Motor neuron (in vitro differentiated cells): ENCODE results near the gene HS2ST1. TPM values are rescaled to one million over a fixed set of nuclear protein-coding genes. Genes with fewer than 3 reads are reported as not detected.

Experiments used
- ATAC-seq, 8 experiments: fragments of 200-7000 bp; cut with Tn5 transposase; replicated peaks in 6 of 8; 2 replicates each; pipeline ENCODE4 v1.8.0; 2021; ENCODE audit warnings: mild to moderate bottlenecking in 8 of 8, moderate library complexity in 8 of 8
- H3K27ac ChIP-seq, 2 donors: fragments of 250-450 bp; sonication (Bioruptor Pico); 2 replicates each; pipeline ENCODE4 v1.9.0; 2021; ENCODE audit warnings: antibody characterized with exemption in 2 of 2, mild to moderate bottlenecking in 2 of 2, moderate library complexity in 1 of 2
- H3K4me1 ChIP-seq, 2 donors: fragments of 250-450 bp; sonication (Bioruptor Pico); replicated peaks in 1 of 2; 2 replicates each; pipeline ENCODE4 v1.6.1; 2021; ENCODE audit warnings: antibody characterized with exemption in 2 of 2, mild to moderate bottlenecking in 2 of 2, moderate library complexity in 1 of 2
- H3K4me3 ChIP-seq, 5 donors: fragments of 250-450 bp; sonication (Bioruptor Pico); 2 replicates each; pipeline ENCODE4 v1.9.0; 2021; ENCODE audit warnings: antibody characterized with exemption in 5 of 5, mild to moderate bottlenecking in 5 of 5, moderate library complexity in 4 of 5
- WGBS, 10 experiments: fragments of 450-650 bp; shearing (Covaris generic); methylation state at CpG; one replicate each; pipeline ENCODE4 v1.0.0; 2022; 5-methylcytosine and 5-hydroxymethylcytosine counted together
- in situ Hi-C, 9 experiments: fragments of 400-800 bp; cut with MboI; loops; one replicate each; pipeline ENCODE4 v1.15.0; 2021; ENCODE audit warnings: low sequenced_read_pairs in 9 of 9, low pct_unique_long_range_greater_than_20kb in 2 of 9; ENCODE audit not compliant: unreplicated experiment in 9 of 9
- total RNA-seq, 8 experiments: library from RNA; unstranded; fragments of 300-600 nt; gene quantifications; 2 replicates each; pipeline versions ENCODE4 v1.2.3 to v1.2.4, GENCODE V29; 2022

HS2ST1 gene
- total RNA-seq, 8 experiments from 2014 or later, result 12.2 to 43.6 (median 23.0) TPM

GRCh38 chr1:86933562-86934377, 19.3 kb downstream of the HS2ST1 start:
- WGBS, 10 experiments, result 38 to 93% (median 65%) methylated on average over 1 to 7 of the region's 7 CpGs
- peak overlapping the region in 1 of 2 donors; percentile 23 for H3K27ac ChIP-seq
- peak in 4 of 8 experiments; percentile 25 to 57 (median 36) for ATAC-seq
- in situ Hi-C loops, result no loop called here
- H3K4me1 ChIP-seq, result peaks cover 4 to 5% of the 10 kb centered on the region in 2 donors
- no peak overlapping the region for H3K4me3 ChIP-seq

DNA sequence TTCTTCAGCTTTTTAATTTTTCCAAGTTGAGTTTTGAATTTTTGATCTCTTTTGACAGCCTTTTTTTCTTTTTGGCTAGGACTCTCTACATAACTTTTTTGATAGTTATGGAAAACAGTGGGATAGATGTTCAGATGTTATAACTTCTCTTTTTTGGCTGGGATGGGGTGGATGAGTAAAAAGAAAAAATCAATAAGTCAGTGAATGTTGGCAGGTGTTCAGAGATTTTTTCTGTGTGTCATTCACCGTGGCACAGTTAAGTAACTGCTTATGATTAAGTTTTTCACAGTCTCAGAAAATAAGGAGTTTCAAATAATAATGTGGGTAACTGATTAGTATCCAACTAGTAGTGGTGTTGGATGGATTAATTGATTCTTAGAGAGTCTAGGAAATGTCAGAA, 24.0 kb downstream of the HS2ST1 start:
- no peak overlapping the region for H3K27ac ChIP-seq
- WGBS, 10 experiments, result 10 to 79% (median 43%) methylated on average over 1 of the region's 1 CpG; no CpG with 5 or more reads in 2 of the 10 experiments
- in situ Hi-C loops, result no loop called here
- H3K4me1 ChIP-seq, result peaks cover 1 to 5% of the 10 kb centered on the region in 2 donors
- no peak for ATAC-seq
- no peak overlapping the region for H3K4me3 ChIP-seq

GRCh38 chr1:86938855-86939254, 24.4 kb downstream of the HS2ST1 start:
- no peak for ATAC-seq
- H3K4me3 ChIP-seq, result no peak overlapping the region
- WGBS, 10 experiments, result 73 to 100% (median 82%) methylated on average over 1 to 2 of the region's 2 CpGs; no CpG with 5 or more reads in 1 of the 10 experiments
- peaks cover 0 to 5% of the 10 kb centered on the region in 2 donors for H3K4me1 ChIP-seq
- in situ Hi-C loops, result no loop called here
- no peak overlapping the region for H3K27ac ChIP-seq

DNA sequence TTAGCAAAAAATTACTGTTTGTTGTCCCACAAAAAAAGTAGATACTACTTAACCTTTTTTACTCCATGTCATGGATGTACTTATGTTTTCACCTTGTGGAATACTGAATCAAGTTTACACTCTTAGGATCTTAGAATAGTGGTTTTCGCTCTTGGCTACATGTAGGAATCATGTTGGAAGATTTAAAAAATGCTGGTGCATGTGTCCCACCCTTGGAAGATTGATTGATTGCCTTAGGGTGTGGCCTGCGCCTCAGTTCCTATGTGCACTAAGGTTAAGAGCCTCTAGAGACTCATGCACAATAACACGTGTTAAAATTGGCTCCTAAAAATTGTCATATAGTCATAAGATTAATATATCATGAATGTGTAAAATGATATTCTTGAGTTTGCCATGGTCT, 25.0 kb downstream of the HS2ST1 start:
- H3K4me1 ChIP-seq, result peaks cover 0 to under 1% of the 10 kb centered on the region in 2 donors
- no peak overlapping the region for H3K4me3 ChIP-seq
- in situ Hi-C loops, result no loop called here
- no peak overlapping the region for H3K27ac ChIP-seq
- ATAC-seq, result no peak
- WGBS, 10 experiments, result 76 to 100% (median 89%) methylated on average over 1 to 3 of the region's 3 CpGs; no CpG with 5 or more reads in 1 of the 10 experiments

DNA sequence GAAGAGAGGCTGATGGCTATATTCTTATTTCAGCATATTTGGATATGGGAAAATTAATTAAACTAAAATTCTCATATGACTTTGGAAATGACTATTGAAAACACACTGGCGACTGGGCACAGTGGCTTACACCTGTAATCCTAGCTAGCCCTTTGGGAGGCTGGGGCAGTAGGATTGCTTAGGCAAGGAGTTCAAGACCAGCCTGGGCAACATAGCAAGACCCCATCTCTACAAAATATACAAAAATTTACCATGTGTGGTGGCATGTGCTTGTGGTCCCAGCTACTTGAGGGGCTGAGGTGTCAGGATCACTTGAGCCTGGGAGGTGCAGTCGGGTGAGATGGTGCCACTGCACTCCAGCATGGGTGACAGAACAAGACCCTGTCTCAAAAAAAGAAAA, 26.2 kb downstream of the HS2ST1 start:
- no peak overlapping the region for H3K27ac ChIP-seq
- in situ Hi-C loops, result no loop called here
- H3K4me3 ChIP-seq, result no peak overlapping the region
- no peak for ATAC-seq
- WGBS, 10 experiments, result 75 to 100% (median 100%) methylated on average over 1 to 2 of the region's 2 CpGs; no CpG with 5 or more reads in 1 of the 10 experiments
- no peaks in the 10 kb centered on the region for H3K4me1 ChIP-seq

GRCh38 chr1:86942042-86942441, 27.6 kb downstream of the HS2ST1 start:
- 17 to 100% (median 49%) methylated on average over 1 of the region's 1 CpG; no CpG with 5 or more reads in 2 of the 10 experiments for WGBS, 10 experiments
- Histone ChIP-seq H3K27ac (no peak overlapping the region), H3K4me3 (no peak overlapping the region), H3K4me1 (no peaks in the 10 kb centered on the region)
- in situ Hi-C loops, result no loop called here
- no peak for ATAC-seq

GRCh38 chr1:86942743-86943142, 28.3 kb downstream of the HS2ST1 start:
- ATAC-seq, result no peak
- in situ Hi-C loops, result no loop called here

DNA sequence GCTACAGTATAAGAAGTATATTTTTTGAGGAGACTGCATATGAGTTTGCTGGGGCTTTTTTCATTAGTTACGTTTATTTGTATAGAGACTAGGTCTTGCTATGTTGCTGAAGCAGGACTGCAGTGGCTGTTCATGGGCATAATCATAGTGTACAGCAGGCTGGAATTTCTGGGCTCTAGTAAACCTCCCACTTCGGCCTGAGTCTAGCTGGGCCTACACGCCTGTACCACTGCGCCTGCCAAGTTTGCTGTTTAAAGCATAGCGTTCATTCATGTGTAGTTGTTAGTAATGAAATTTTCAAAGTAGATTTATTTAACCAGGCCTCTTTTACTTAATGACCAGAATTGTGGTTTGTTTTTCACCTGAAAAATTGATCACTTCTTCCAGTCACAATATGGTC, 33.8 kb downstream of the HS2ST1 start:
- Histone ChIP-seq H3K4me1 (peaks cover 17 to 18% of the 10 kb centered on the region in 2 donors), H3K4me3 (no peak overlapping the region), H3K27ac (no peak overlapping the region)
- in situ Hi-C loops, result no loop called here
- 14 to 100% (median 96%) methylated on average over 1 to 5 of the region's 5 CpGs; no CpG with 5 or more reads in 1 of the 10 experiments for WGBS, 10 experiments
- no peak for ATAC-seq

More at GRCh38 chr1:86942743-86943142, 28.3 kb downstream of the HS2ST1 start:
- Histone ChIP-seq H3K4me3 (no peak overlapping the region), H3K4me1 (no peaks in the 10 kb centered on the region), H3K27ac (no peak overlapping the region)

DNA sequence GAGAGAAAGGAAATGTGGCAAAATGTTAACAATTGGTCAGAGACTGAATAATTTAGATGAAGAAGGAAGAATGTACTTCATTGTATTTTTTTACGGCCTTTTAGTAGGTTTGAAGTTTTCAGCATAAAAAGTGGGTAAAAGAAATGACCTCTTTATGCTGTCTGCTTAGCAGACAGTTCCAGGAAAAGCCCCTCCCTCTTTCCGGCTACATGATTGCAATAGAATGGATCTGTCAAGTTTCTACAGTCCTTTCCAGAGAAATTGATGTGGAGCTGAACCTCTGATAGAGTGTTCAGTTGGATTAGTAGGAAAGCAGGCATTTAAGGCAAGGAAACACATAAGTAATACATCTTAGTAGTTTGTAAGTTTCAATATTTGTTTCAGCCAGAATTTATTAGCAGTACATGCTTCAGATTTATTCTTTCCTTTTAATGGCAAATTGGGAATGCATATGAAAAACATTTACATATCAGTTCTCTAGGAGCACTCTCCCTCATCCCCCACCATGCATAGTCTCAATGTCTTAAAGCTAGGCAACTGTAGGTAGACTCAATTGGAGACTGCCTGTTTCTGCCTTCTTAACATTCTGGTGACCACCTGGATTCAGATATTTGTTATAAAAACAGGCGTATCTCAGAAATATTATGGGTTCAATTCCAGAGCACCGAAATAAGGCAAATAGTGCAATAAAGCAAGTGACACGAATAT, 36.4 kb downstream of the HS2ST1 start:
- peak; percentile 50 to 95 (median 78) for ATAC-seq
- in situ Hi-C loops, result loop anchor here in 1 of 9 experiments (25.0 kb wide), 1 partner anchor 114 kb away; no protein-coding TSS in a partner anchor
- 20 to 77% (median 61%) methylated on average over 2 to 5 of the region's 5 CpGs for WGBS, 10 experiments
- no peak overlapping the region for H3K4me3 ChIP-seq
- no peak overlapping the region for H3K27ac ChIP-seq
- peaks cover 18 to 21% of the 10 kb centered on the region in 2 donors for H3K4me1 ChIP-seq

DNA sequence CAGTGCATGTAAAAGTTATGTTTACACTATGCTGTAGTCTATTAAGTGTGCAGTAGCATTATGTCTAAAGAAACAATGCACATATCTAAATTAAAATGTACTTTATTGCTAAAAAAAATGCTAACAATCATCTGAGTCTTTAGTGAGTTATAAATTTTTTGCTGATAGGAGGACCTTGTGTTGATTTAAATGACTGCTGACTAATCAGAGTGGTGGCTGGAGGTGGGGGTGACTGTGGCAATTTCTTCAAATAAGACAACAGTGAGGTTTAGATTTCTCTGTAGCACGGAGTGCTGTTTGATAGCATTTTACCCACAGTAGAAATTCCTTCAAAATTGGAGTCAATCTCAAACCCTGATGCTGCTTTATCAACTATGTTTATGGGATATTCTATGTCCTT, 37.0 kb downstream of the HS2ST1 start:
- in situ Hi-C loops, result loop anchor here in 1 of 9 experiments (25.0 kb wide), 1 partner anchor 114 kb away; no protein-coding TSS in a partner anchor

GRCh38 chr1:86953167-86953566, 38.7 kb downstream of the HS2ST1 start:
- H3K4me1 ChIP-seq, result peaks cover 18 to 21% of the 10 kb centered on the region in 2 donors
- H3K4me3 ChIP-seq, result no peak overlapping the region
- in situ Hi-C loops, result loop anchor here in 1 of 9 experiments (25.0 kb wide), 1 partner anchor 116 kb away; no protein-coding TSS in a partner anchor
- 56 to 69% (median 63%) methylated on average over 2 to 3 of the region's 3 CpGs; no CpG with 5 or more reads in 3 of the 10 experiments for WGBS, 10 experiments
- H3K27ac ChIP-seq, result no peak overlapping the region
- no peak for ATAC-seq

More for the DNA sequence above, 37.0 kb downstream of the HS2ST1 start:
- Histone ChIP-seq H3K4me1 (peaks cover 18 to 21% of the 10 kb centered on the region in 2 donors), H3K4me3 (no peak overlapping the region), H3K27ac (no peak overlapping the region)
- peak in 3 of 8 experiments; percentile 28 to 38 (median 30) for ATAC-seq
- WGBS, 10 experiments, result 29 to 100% (median 100%) methylated on average over 1 of the region's 1 CpG; no CpG with 5 or more reads in 3 of the 10 experiments

DNA sequence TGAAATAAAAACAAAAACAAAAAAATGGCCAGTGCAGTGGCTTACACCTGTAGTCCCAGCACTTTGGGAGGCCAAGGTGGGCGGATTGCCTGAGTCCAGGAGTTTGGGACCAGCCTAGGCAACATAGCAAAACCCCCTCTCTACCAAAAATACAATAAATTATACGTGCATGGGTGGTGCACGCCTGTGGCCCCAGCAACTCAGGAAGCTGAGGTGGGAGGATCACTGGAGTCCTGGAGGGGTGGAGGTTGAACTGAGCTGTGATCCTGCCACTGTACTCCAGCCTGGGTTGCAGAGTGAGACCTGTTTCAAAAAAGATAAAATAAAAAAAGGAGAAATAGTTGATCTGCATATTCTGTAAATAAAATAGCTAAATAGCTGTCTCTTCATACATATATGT, 41.2 kb downstream of the HS2ST1 start:
- 44 to 100% (median 93%) methylated on average over 1 to 3 of the region's 3 CpGs; no CpG with 5 or more reads in 4 of the 10 experiments for WGBS, 10 experiments
- peak in 1 of 8 experiments; percentile 81 for ATAC-seq
- no peak overlapping the region for H3K4me3 ChIP-seq
- no peak overlapping the region for H3K27ac ChIP-seq
- in situ Hi-C loops, result loop anchor here in 1 of 9 experiments (25.0 kb wide), 1 partner anchor 118 kb away; no protein-coding TSS in a partner anchor
- H3K4me1 ChIP-seq, result peaks cover 12 to 21% of the 10 kb centered on the region in 2 donors

DNA sequence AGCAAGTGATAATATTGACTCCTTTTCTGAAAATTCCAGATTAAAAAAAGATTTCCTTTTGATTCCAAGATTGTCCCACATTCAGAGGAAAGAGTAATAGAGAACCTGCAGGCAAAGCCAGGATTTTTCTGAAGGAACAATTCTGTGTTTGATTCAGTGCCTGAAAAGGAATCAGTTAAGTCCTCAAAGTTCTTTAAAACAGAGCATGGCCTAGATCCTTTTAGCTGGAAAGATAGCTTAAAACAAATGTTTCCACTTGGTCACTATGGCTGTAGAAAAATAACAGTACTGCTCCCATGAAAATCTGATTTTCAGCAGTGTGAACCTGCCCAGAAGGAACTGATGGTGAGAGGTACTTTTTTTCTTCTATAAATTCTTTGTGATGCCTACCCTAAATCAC, 41.8 kb downstream of the HS2ST1 start:
- no peak for ATAC-seq
- in situ Hi-C loops, result loop anchor here in 1 of 9 experiments (25.0 kb wide), 1 partner anchor 119 kb away; no protein-coding TSS in a partner anchor
- no peak overlapping the region for H3K27ac ChIP-seq
- no peak overlapping the region for H3K4me3 ChIP-seq
- H3K4me1 ChIP-seq, result peaks cover 8 to 17% of the 10 kb centered on the region in 2 donors
